PFSK-1 (cell line): Measurements from ENCODE around the gene SMYD1.

Experiments
- FOXP2 ChIP-seq: optimal IDR thresholded peaks from 2 replicates; pipeline ENCODE3; 2011; ENCODE audit warnings: borderline replicate concordance, control low read depth, inconsistent platforms; ENCODE audit not compliant: insufficient read depth; ENCODE audit errors: extremely low read length, extremely low read depth
- POLR2AphosphoS5 ChIP-seq: IDR thresholded peaks from 2 replicates; pipeline ENCODE4 v1.6.1; 2012; ENCODE audit warnings: low read depth, mild to moderate bottlenecking, control low read depth, low read length, moderate library complexity
- REST ChIP-seq, 2 experiments: IDR thresholded peaks; 2 replicates each; pipeline versions ENCODE4 v1.6.1 to v1.8.0; 2011 to 2012; ENCODE audit warnings: low read depth in 2 of 2, low read length in 2 of 2, control low read depth in 1 of 2, inconsistent platforms in 1 of 2, mild to moderate bottlenecking in 1 of 2, moderate library complexity in 1 of 2; ENCODE audit not compliant: insufficient read depth in 1 of 2
- SIN3A ChIP-seq: IDR thresholded peaks from 2 replicates; pipeline ENCODE4 v1.6.1; 2012; ENCODE audit warnings: mild to moderate bottlenecking, low read length, moderate library complexity, borderline replicate concordance; ENCODE audit not compliant: insufficient read depth
- TAF1 ChIP-seq: IDR thresholded peaks from 2 replicates; pipeline ENCODE4 v1.6.1; 2012; ENCODE audit warnings: low read length, control low read depth, borderline replicate concordance; ENCODE audit not compliant: insufficient read depth

SMYD1 gene

GRCh38 chr2:88148929-88149438 is 81.4 kb downstream of the SMYD1 start:
- TF ChIP-seq POLR2AphosphoS5, result no peak
- no peak for TF ChIP-seq SIN3A
- TF ChIP-seq TAF1, result no peak
- TF ChIP-seq FOXP2, result no peak

GRCh38 chr2:88159481-88159880 is 91.9 kb downstream of the SMYD1 start:
- TF ChIP-seq POLR2AphosphoS5 (no peak), REST (IDR thresholded peaks at IDR 0.05; ENCODE audit: insufficient read depth in 1 of 2, low read depth in 2 of 2, low read length in 2 of 2) (no peak), FOXP2 (no peak), TAF1 (no peak), SIN3A (no peak)

- no peak for TF ChIP-seq FOXP2
- no peak for TF ChIP-seq REST (IDR thresholded peaks at IDR 0.05; ENCODE audit: insufficient read depth in 1 of 2, low read depth in 2 of 2, low read length in 2 of 2)
- TF ChIP-seq POLR2AphosphoS5, result no peak
- TF ChIP-seq SIN3A, result no peak
- TF ChIP-seq TAF1, result no peak
Measured at GRCh38 chr2:88159955-88160415, 92.4 kb downstream of the SMYD1 start.

GRCh38 chr2:88160517-88160916 is 92.9 kb downstream of the SMYD1 start:
- TF ChIP-seq TAF1 (no peak), SIN3A (no peak), REST (IDR thresholded peaks at IDR 0.05; ENCODE audit: insufficient read depth in 1 of 2, low read depth in 2 of 2, low read length in 2 of 2) (no peak), POLR2AphosphoS5 (no peak), FOXP2 (no peak)

- TF ChIP-seq POLR2AphosphoS5, result no peak
- TF ChIP-seq REST (IDR thresholded peaks at IDR 0.05; ENCODE audit: insufficient read depth in 1 of 2, low read depth in 2 of 2, low read length in 2 of 2), result no peak
- TF ChIP-seq SIN3A, result no peak
- no peak for TF ChIP-seq TAF1
- no peak for TF ChIP-seq FOXP2
Measured at GRCh38 chr2:88161446-88162244, 94.0 kb downstream of the SMYD1 start.
